Measurements from ENCODE around the gene ZNF280C. TPM values are rescaled to one million over a fixed set of nuclear protein-coding genes. Genes with fewer than 3 reads are reported as not detected.
"Not testable (repeated sequence)": the region's sequence is repeated elsewhere in the genome, so short reads cannot be mapped to it uniquely, and the experiment has no call there.

ZNF280C gene
- total RNA-seq, 4 donors from 2014 or later, result 2.5 to 5.7 (median 3.7) TPM

- H3K9me3 ChIP-seq, result no peaks in the 10 kb centered on the region
- TF ChIP-seq CTCF (IDR thresholded peaks at IDR 0.05) (no peak), POLR2A (IDR thresholded peaks at IDR 0.05) (no peak)
- no peaks in the 10 kb centered on the region for H3K27me3 ChIP-seq
- DNase-seq, result no peak
- H3K36me3 ChIP-seq, result peaks cover 0 to 46% (median 0%) of the 10 kb centered on the region in 3 donors
- peaks cover 0 to 9% (median 0%) of the 10 kb centered on the region in 3 donors for H3K4me1 ChIP-seq
- intact Hi-C loops (cut with DNase I), result no loop called here
- H3K4me3 ChIP-seq, result no peak overlapping the region
- H3K27ac ChIP-seq, result no peak overlapping the region
These were observed 23.3 kb downstream of the ZNF280C start for GRCh38 chrX:130245441-130245840.

GRCh38 chrX:130231184-130231583 lies 37.5 kb downstream of the ZNF280C start:
- 80 to 98% methylated on average over 4 of the region's 4 CpGs for WGBS, 2 donors
- peaks cover 0 to 49% (median 0%) of the 10 kb centered on the region in 3 donors for H3K36me3 ChIP-seq
- H3K9me3 ChIP-seq; DNase-seq; H3K27me3 ChIP-seq; intact Hi-C loops (cut with DNase I); H3K27ac ChIP-seq; H3K4me1 ChIP-seq; H3K4me3 ChIP-seq: not testable (repeated sequence)

GRCh38 chrX:130228871-130229270 lies 39.8 kb downstream of the ZNF280C start:
- no peak for TF ChIP-seq CTCF (IDR thresholded peaks at IDR 0.05)
- TF ChIP-seq POLR2A (IDR thresholded peaks at IDR 0.05), result no peak
- H3K4me1 ChIP-seq, result no peaks in the 10 kb centered on the region
- WGBS, 2 donors, result 77 to 92% methylated on average over 2 of the region's 2 CpGs
- no peak overlapping the region for H3K4me3 ChIP-seq
- no peaks in the 10 kb centered on the region for H3K9me3 ChIP-seq
- H3K27me3 ChIP-seq, result no peaks in the 10 kb centered on the region
- DNase-seq, result no peak
- H3K27ac ChIP-seq, result no peak overlapping the region
- peaks cover 0 to 28% (median 0%) of the 10 kb centered on the region in 3 donors for H3K36me3 ChIP-seq
- intact Hi-C loops (cut with DNase I), result no loop called here

GRCh38 chrX:130224810-130225209 lies 43.9 kb downstream of the ZNF280C start:
- Histone ChIP-seq H3K9me3 (no peaks in the 10 kb centered on the region), H3K4me3 (no peak overlapping the region), H3K36me3 (peaks cover 0 to 6% (median 0%) of the 10 kb centered on the region in 3 donors), H3K27me3 (no peaks in the 10 kb centered on the region), H3K4me1 (no peaks in the 10 kb centered on the region), H3K27ac (no peak overlapping the region)
- intact Hi-C loops (cut with DNase I), result no loop called here
- 74 to 87% methylated on average over 2 of the region's 2 CpGs for WGBS, 2 donors
- DNase-seq, result no peak
- no peak for TF ChIP-seq CTCF (IDR thresholded peaks at IDR 0.05)
- no peak for TF ChIP-seq POLR2A (IDR thresholded peaks at IDR 0.05)

- Histone ChIP-seq H3K27ac (no peak overlapping the region), H3K36me3 (peaks cover 0 to 42% (median 0%) of the 10 kb centered on the region in 3 donors), H3K9me3 (no peaks in the 10 kb centered on the region), H3K4me1 (no peaks in the 10 kb centered on the region), H3K27me3 (no peaks in the 10 kb centered on the region), H3K4me3 (no peak overlapping the region)
- TF ChIP-seq CTCF (IDR thresholded peaks at IDR 0.05) (no peak), POLR2A (IDR thresholded peaks at IDR 0.05) (no peak)
- intact Hi-C loops (cut with DNase I), result no loop called here
- DNase-seq, result no peak
- 66 to 84% methylated on average over 4 of the region's 4 CpGs for WGBS, 2 donors
These were observed 52.4 kb downstream of the ZNF280C start for GRCh38 chrX:130216320-130216719.

- Histone ChIP-seq H3K4me1 (no peaks in the 10 kb centered on the region), H3K27ac (no peak overlapping the region), H3K9me3 (no peaks in the 10 kb centered on the region), H3K4me3 (no peak overlapping the region), H3K27me3 (no peaks in the 10 kb centered on the region), H3K36me3 (peaks cover 0 to 54% (median 0%) of the 10 kb centered on the region in 3 donors)
- WGBS, 2 donors, result 43 to 76% methylated on average over 2 of the region's 2 CpGs
- intact Hi-C loops (cut with DNase I), result no loop called here
- TF ChIP-seq POLR2A (IDR thresholded peaks at IDR 0.05) (no peak), CTCF (IDR thresholded peaks at IDR 0.05) (no peak)
- DNase-seq, result no peak
These were observed 55.3 kb downstream of the ZNF280C start for GRCh38 chrX:130213376-130213775.
